WTC11 (cell line): ENCODE measurements around the gene SEMA4C. TPM values are rescaled to one million over a fixed set of nuclear protein-coding genes. Genes with fewer than 3 reads are reported as not detected.

Source experiments
- CBFB ChIP-seq: sonication (generic); formaldehyde crosslinking; IDR thresholded peaks from 2 replicates; pipeline ENCODE4 v1.8.1; 2022; ENCODE audit warnings: mild to moderate bottlenecking, low read depth, missing genetic modification reagents
- CREB1 ChIP-seq: sonication (generic); formaldehyde crosslinking; IDR thresholded peaks from 2 replicates; pipeline ENCODE4 v1.8.0; 2023; ENCODE audit warnings: mild to moderate bottlenecking, missing genetic modification reagents
- CREM ChIP-seq: sonication (generic); formaldehyde crosslinking; IDR thresholded peaks from 2 replicates; pipeline ENCODE4 v1.8.1; 2022; ENCODE audit warnings: mild to moderate bottlenecking, missing genetic modification reagents, moderate library complexity
- IRF2 ChIP-seq: sonication (generic); formaldehyde crosslinking; IDR thresholded peaks from 2 replicates; pipeline ENCODE4 v1.8.0; 2022; ENCODE audit warnings: low read depth, missing genetic modification reagents, borderline replicate concordance
- KAT7 ChIP-seq: sonication (generic); formaldehyde crosslinking; IDR thresholded peaks from 2 replicates; pipeline ENCODE4 v1.8.1; 2023; ENCODE audit warnings: missing genetic modification reagents, mild to moderate bottlenecking, borderline replicate concordance
- NFATC4 ChIP-seq: fragments of 250-450 bp; sonication (Bioruptor Pico); IDR thresholded peaks from 2 replicates; pipeline ENCODE4 v1.9.0; 2021; ENCODE audit warnings: mild to moderate bottlenecking
- NFE2L1 ChIP-seq: sonication (generic); formaldehyde crosslinking; IDR thresholded peaks from 2 replicates; pipeline ENCODE4 v1.8.1; 2023; ENCODE audit warnings: missing genetic modification reagents
- NR1H2 ChIP-seq: sonication (generic); formaldehyde crosslinking; IDR thresholded peaks from 2 replicates; pipeline ENCODE4 v1.9.0; 2021; ENCODE audit warnings: mild to moderate bottlenecking, moderate library complexity, missing genetic modification reagents
- TP53 ChIP-seq: sonication (generic); formaldehyde crosslinking; IDR thresholded peaks from 2 replicates; pipeline ENCODE4 v1.8.1; 2023; ENCODE audit warnings: mild to moderate bottlenecking, missing genetic modification reagents
- ZNF121 ChIP-seq: sonication (generic); formaldehyde crosslinking; IDR thresholded peaks from 2 replicates; pipeline ENCODE4 v1.8.0; 2023; ENCODE audit warnings: missing genetic modification reagents
- ZNF219 ChIP-seq: sonication (generic); formaldehyde crosslinking; IDR thresholded peaks from 2 replicates; pipeline ENCODE4 v1.8.0; 2023; ENCODE audit warnings: missing genetic modification reagents, mild to moderate bottlenecking, borderline replicate concordance
- ZNF232 ChIP-seq: sonication (generic); formaldehyde crosslinking; IDR thresholded peaks from 2 replicates; pipeline ENCODE4 v1.8.0; 2022; ENCODE audit warnings: mild to moderate bottlenecking, missing genetic modification reagents
- ZNF423 ChIP-seq: fragments of 250-450 bp; sonication (Bioruptor Pico); IDR thresholded peaks from 2 replicates; pipeline ENCODE4 v2.1.2; 2022; ENCODE audit warnings: mild to moderate bottlenecking, moderate library complexity
- ZNF671 ChIP-seq: fragments of 250-450 bp; sonication (Bioruptor Pico); IDR thresholded peaks from 2 replicates; pipeline ENCODE4 v1.8.0; 2021; ENCODE audit warnings: mild to moderate bottlenecking
- total RNA-seq: library from RNA; stranded (reverse); gene quantifications from 3 replicates; pipeline ENCODE4 v1.2.3, GENCODE V29; 2021
- TF ChIP-seq, protein P1 (sequence below): fragments of 250-450 bp; sonication (Bioruptor Pico); IDR thresholded peaks from 2 replicates; pipeline ENCODE4 v1.9.0; 2021; ENCODE audit warnings: mild to moderate bottlenecking
- TF ChIP-seq, protein P2 (sequence below): sonication (generic); formaldehyde crosslinking; IDR thresholded peaks from 2 replicates; pipeline ENCODE4 v1.8.0; 2022; ENCODE audit warnings: missing genetic modification reagents
- TF ChIP-seq, protein P3 (sequence below): sonication (generic); formaldehyde crosslinking; IDR thresholded peaks from 2 replicates; pipeline ENCODE4 v1.8.0; 2022; ENCODE audit warnings: mild to moderate bottlenecking, missing genetic modification reagents
- TF ChIP-seq, protein P4 (sequence below): sonication (generic); formaldehyde crosslinking; conservative IDR thresholded peaks from 2 replicates; pipeline ENCODE4 v1.8.1; 2023; ENCODE audit warnings: mild to moderate bottlenecking, low read depth, missing genetic modification reagents, moderate library complexity
- TF ChIP-seq, protein P5 (sequence below): sonication (generic); formaldehyde crosslinking; IDR thresholded peaks from 2 replicates; pipeline ENCODE4 v1.8.0; 2023; ENCODE audit warnings: missing genetic modification reagents
- TF ChIP-seq, protein P6 (sequence below): sonication (generic); formaldehyde crosslinking; IDR thresholded peaks from 2 replicates; pipeline ENCODE4 v1.8.0; 2022; ENCODE audit warnings: mild to moderate bottlenecking, missing genetic modification reagents

SEMA4C gene
- total RNA-seq, 1 experiment from 2014 or later = 81.6 TPM

DNA sequence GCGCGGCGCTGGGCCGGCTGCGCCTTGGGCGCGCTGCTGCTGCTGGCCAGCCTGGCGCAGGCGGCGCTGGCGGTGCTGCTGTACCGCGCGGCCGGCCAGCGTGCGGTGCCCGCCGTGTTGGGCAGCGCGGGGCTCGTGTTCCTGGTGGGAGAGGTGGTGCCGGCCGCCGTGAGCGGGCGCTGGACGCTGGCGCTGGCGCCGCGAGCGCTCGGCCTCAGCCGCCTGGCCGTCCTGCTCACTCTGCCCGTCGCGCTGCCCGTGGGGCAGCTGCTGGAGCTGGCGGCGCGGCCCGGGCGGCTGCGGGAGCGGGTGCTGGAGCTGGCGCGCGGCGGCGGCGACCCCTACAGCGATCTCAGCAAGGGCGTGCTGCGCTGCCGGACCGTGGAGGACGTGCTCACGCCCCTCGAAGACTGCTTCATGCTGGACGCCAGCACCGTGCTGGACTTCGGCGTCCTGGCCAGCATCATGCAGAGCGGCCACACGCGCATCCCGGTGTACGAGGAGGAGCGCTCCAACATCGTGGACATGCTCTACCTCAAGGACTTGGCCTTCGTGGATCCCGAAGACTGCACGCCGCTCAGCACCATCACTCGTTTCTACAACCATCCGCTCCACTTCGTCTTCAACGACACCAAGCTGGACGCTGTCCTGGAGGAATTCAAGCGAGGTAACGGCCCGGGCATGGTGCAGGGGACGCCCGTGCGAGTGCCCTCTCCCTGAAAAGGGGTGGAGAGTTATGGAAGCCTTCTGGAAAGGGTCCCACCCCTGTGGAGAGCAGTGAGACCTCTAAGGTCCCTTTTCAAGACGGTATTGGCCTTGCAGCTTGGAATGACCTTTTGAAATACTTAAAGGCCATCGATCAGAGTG is 52.8 kb downstream of the SEMA4C start (continued):
- TF ChIP-seq, protein P1, sequence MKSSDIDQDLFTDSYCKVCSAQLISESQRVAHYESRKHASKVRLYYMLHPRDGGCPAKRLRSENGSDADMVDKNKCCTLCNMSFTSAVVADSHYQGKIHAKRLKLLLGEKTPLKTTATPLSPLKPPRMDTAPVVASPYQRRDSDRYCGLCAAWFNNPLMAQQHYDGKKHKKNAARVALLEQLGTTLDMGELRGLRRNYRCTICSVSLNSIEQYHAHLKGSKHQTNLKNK (CRISPR knock-in tag) = no peak
- TF ChIP-seq ZNF423 (CRISPR knock-in tag) (no peak), TP53 (CRISPR knock-in tag) (no peak), ZNF219 (CRISPR knock-in tag) (no peak), NFATC4 (CRISPR knock-in tag) (no peak), NR1H2 (CRISPR knock-in tag) (no peak), ZNF671 (CRISPR knock-in tag) (no peak), CBFB (CRISPR knock-in tag) (no peak), CREB1 (CRISPR knock-in tag) (no peak), ZNF121 (CRISPR knock-in tag) (no peak), ZNF232 (CRISPR knock-in tag) (peak; percentile 47; the same call in 1 of the 2 replicates), NFE2L1 (CRISPR knock-in tag) (peak; percentile 34; the same call in 1 of the 2 replicates), CREM (CRISPR knock-in tag) (no peak), IRF2 (CRISPR knock-in tag) (no peak), KAT7 (CRISPR knock-in tag) (no peak)
- TF ChIP-seq, protein P2, sequence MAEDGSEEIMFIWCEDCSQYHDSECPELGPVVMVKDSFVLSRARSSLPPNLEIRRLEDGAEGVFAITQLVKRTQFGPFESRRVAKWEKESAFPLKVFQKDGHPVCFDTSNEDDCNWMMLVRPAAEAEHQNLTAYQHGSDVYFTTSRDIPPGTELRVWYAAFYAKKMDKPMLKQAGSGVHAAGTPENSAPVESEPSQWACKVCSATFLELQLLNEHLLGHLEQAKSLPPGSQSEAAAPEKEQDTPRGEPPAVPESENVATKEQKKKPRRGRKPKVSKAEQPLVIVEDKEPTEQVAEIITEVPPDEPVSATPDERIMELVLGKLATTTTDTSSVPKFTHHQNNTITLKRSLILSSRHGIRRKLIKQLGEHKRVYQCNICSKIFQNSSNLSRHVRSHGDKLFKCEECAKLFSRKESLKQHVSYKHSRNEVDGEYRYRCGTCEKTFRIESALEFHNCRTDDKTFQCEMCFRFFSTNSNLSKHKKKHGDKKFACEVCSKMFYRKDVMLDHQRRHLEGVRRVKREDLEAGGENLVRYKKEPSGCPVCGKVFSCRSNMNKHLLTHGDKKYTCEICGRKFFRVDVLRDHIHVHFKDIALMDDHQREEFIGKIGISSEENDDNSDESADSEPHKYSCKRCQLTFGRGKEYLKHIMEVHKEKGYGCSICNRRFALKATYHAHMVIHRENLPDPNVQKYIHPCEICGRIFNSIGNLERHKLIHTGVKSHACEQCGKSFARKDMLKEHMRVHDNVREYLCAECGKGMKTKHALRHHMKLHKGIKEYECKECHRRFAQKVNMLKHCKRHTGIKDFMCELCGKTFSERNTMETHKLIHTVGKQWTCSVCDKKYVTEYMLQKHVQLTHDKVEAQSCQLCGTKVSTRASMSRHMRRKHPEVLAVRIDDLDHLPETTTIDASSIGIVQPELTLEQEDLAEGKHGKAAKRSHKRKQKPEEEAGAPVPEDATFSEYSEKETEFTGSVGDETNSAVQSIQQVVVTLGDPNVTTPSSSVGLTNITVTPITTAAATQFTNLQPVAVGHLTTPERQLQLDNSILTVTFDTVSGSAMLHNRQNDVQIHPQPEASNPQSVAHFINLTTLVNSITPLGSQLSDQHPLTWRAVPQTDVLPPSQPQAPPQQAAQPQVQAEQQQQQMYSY (CRISPR knock-in tag) = no peak
- TF ChIP-seq, protein P3, sequence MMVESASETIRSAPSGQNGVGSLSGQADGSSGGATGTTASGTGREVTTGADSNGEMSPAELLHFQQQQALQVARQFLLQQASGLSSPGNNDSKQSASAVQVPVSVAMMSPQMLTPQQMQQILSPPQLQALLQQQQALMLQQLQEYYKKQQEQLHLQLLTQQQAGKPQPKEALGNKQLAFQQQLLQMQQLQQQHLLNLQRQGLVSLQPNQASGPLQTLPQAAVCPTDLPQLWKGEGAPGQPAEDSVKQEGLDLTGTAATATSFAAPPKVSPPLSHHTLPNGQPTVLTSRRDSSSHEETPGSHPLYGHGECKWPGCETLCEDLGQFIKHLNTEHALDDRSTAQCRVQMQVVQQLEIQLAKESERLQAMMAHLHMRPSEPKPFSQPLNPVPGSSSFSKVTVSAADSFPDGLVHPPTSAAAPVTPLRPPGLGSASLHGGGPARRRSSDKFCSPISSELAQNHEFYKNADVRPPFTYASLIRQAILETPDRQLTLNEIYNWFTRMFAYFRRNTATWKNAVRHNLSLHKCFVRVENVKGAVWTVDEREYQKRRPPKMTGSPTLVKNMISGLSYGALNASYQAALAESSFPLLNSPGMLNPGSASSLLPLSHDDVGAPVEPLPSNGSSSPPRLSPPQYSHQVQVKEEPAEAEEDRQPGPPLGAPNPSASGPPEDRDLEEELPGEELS (CRISPR knock-in tag) = peak; percentile 79
- TF ChIP-seq, protein P4, sequence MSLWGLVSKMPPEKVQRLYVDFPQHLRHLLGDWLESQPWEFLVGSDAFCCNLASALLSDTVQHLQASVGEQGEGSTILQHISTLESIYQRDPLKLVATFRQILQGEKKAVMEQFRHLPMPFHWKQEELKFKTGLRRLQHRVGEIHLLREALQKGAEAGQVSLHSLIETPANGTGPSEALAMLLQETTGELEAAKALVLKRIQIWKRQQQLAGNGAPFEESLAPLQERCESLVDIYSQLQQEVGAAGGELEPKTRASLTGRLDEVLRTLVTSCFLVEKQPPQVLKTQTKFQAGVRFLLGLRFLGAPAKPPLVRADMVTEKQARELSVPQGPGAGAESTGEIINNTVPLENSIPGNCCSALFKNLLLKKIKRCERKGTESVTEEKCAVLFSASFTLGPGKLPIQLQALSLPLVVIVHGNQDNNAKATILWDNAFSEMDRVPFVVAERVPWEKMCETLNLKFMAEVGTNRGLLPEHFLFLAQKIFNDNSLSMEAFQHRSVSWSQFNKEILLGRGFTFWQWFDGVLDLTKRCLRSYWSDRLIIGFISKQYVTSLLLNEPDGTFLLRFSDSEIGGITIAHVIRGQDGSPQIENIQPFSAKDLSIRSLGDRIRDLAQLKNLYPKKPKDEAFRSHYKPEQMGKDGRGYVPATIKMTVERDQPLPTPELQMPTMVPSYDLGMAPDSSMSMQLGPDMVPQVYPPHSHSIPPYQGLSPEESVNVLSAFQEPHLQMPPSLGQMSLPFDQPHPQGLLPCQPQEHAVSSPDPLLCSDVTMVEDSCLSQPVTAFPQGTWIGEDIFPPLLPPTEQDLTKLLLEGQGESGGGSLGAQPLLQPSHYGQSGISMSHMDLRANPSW (CRISPR knock-in tag) = 0 out of 2 replicates have a peak, but pooled peaks have one; percentile 20
- TF ChIP-seq, protein P5, sequence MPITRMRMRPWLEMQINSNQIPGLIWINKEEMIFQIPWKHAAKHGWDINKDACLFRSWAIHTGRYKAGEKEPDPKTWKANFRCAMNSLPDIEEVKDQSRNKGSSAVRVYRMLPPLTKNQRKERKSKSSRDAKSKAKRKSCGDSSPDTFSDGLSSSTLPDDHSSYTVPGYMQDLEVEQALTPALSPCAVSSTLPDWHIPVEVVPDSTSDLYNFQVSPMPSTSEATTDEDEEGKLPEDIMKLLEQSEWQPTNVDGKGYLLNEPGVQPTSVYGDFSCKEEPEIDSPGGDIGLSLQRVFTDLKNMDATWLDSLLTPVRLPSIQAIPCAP (CRISPR knock-in tag) = no peak
- TF ChIP-seq, protein P6, sequence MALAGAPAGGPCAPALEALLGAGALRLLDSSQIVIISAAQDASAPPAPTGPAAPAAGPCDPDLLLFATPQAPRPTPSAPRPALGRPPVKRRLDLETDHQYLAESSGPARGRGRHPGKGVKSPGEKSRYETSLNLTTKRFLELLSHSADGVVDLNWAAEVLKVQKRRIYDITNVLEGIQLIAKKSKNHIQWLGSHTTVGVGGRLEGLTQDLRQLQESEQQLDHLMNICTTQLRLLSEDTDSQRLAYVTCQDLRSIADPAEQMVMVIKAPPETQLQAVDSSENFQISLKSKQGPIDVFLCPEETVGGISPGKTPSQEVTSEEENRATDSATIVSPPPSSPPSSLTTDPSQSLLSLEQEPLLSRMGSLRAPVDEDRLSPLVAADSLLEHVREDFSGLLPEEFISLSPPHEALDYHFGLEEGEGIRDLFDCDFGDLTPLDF (CRISPR knock-in tag) = no peak
